SK-N-SH treated with all-trans-retinoic acid at 6 μM for 48 hours (cell line): Measurements from ENCODE around the gene KRTAP10-2.

Experiments
- ARNTL ChIP-seq: fragments of 450-650 bp; formaldehyde crosslinking; IDR thresholded peaks from 2 replicates; pipeline ENCODE4 v1.5.0; 2020; ENCODE audit warnings: low read depth, mild to moderate bottlenecking, moderate library complexity, borderline replicate concordance
- BACH2 ChIP-seq: fragments of 250-450 bp; sonication (Bioruptor Pico); IDR thresholded peaks from 2 replicates; pipeline ENCODE4 v1.9.0; 2021; ENCODE audit warnings: mild to moderate bottlenecking, borderline replicate concordance
- CSDC2 ChIP-seq: fragments of 250-450 bp; sonication (Bioruptor Pico); IDR thresholded peaks from 2 replicates; pipeline ENCODE4 v1.5.0; 2020; ENCODE audit warnings: mild to moderate bottlenecking, moderate library complexity
- GLIS3 ChIP-seq: fragments of 250-450 bp; sonication (Bioruptor Pico); IDR thresholded peaks from 2 replicates; pipeline ENCODE4 v1.5.0; 2020; ENCODE audit warnings: mild to moderate bottlenecking, moderate library complexity
- OSR1 ChIP-seq: fragments of 250-450 bp; sonication (Bioruptor Pico); IDR thresholded peaks from 2 replicates; pipeline ENCODE4 v1.8.0; 2022; ENCODE audit warnings: moderate library complexity, mild to moderate bottlenecking, inconsistent platforms
- PATZ1 ChIP-seq: fragments of 250-450 bp; sonication (Bioruptor Pico); IDR thresholded peaks from 2 replicates; pipeline ENCODE4 v1.8.0; 2020; ENCODE audit warnings: mild to moderate bottlenecking, moderate library complexity, borderline replicate concordance
- RARB ChIP-seq: fragments of 250-450 bp; sonication (Bioruptor Pico); IDR thresholded peaks from 2 replicates; pipeline ENCODE4 v1.8.0; 2021; ENCODE audit warnings: mild to moderate bottlenecking, moderate library complexity
- SNAI2 ChIP-seq: fragments of 250-450 bp; sonication (Bioruptor Pico); IDR thresholded peaks from 2 replicates; pipeline ENCODE4 v1.5.0; 2020; ENCODE audit warnings: mild to moderate bottlenecking, moderate library complexity
- TSHZ2 ChIP-seq: fragments of 250-450 bp; sonication (Bioruptor Pico); IDR thresholded peaks from 2 replicates; pipeline ENCODE4 v1.5.0; 2020; ENCODE audit warnings: mild to moderate bottlenecking, moderate library complexity
- ZFP3 ChIP-seq: fragments of 250-450 bp; sonication (Bioruptor Pico); IDR thresholded peaks from 2 replicates; pipeline ENCODE4 v1.5.0; 2020; ENCODE audit warnings: mild to moderate bottlenecking, moderate library complexity
- ZFP30 ChIP-seq: fragments of 450-650 bp; formaldehyde crosslinking; IDR thresholded peaks from 2 replicates; pipeline ENCODE4 v1.5.0; 2022; ENCODE audit warnings: mild to moderate bottlenecking, moderate library complexity
- ZNF565 ChIP-seq: fragments of 450-650 bp; formaldehyde crosslinking; conservative IDR thresholded peaks from 2 replicates; pipeline ENCODE4 v1.5.0; 2020; ENCODE audit warnings: low read depth, mild to moderate bottlenecking, moderate library complexity

GRCh38 chr21:44589094-44589493 lies 37.8 kb upstream of the KRTAP10-2 start:
- TF ChIP-seq ZFP3 (CRISPR knock-in tag) = no peak
- TF ChIP-seq ARNTL (CRISPR knock-in tag) = no peak
- no peak for TF ChIP-seq GLIS3 (CRISPR knock-in tag)
- no peak for TF ChIP-seq PATZ1 (CRISPR knock-in tag)
- no peak for TF ChIP-seq ZFP30 (CRISPR knock-in tag)
- no peak for TF ChIP-seq SNAI2 (CRISPR knock-in tag)
- no peak for TF ChIP-seq OSR1 (CRISPR knock-in tag)
- no peak for TF ChIP-seq ZNF565 (CRISPR knock-in tag)
- TF ChIP-seq CSDC2 = no peak
- TF ChIP-seq TSHZ2 (CRISPR knock-in tag) = no peak
- TF ChIP-seq RARB = no peak
- TF ChIP-seq BACH2 (CRISPR knock-in tag) = no peak
